GM19324 (cell line): Measurements from ENCODE around the gene SPOCK3.

Source experiments
- ATAC-seq: cut with Tn5 transposase; IDR thresholded peaks from one replicate; pipeline ENCODE4 v1.9.1; 2021; ENCODE audit warnings: mild to moderate bottlenecking, moderate library complexity; ENCODE audit not compliant: unreplicated experiment, low FRiP score

Gene SPOCK3

GRCh38 chr4:167177925-167178324 is 56.4 kb downstream of the SPOCK3 start:
- ATAC-seq = no peak

- ATAC-seq = no peak
These were observed 57.4 kb downstream of the SPOCK3 start for GRCh38 chr4:167176723-167177367.

- ATAC-seq = no peak
These were observed 62.4 kb downstream of the SPOCK3 start for GRCh38 chr4:167171928-167172327.

GRCh38 chr4:167168611-167169010 is 65.7 kb downstream of the SPOCK3 start:
- no peak for ATAC-seq

GRCh38 chr4:167150587-167150986 is 83.7 kb downstream of the SPOCK3 start:
- ATAC-seq = no peak

GRCh38 chr4:167144605-167145004 is 89.7 kb downstream of the SPOCK3 start:
- no peak for ATAC-seq

GRCh38 chr4:167143018-167143417 is 91.3 kb downstream of the SPOCK3 start:
- no peak for ATAC-seq

GRCh38 chr4:167136270-167136669 is 98.0 kb downstream of the SPOCK3 start:
- no peak for ATAC-seq

- ATAC-seq = no peak
These were observed 105.1 kb downstream of the SPOCK3 start for GRCh38 chr4:167129146-167129545.

- no peak for ATAC-seq
These were observed 114.9 kb downstream of the SPOCK3 start for GRCh38 chr4:167119392-167119791.

- ATAC-seq = no peak
These were observed 117.0 kb downstream of the SPOCK3 start for GRCh38 chr4:167117273-167117672.

GRCh38 chr4:167114416-167114971 is 119.8 kb downstream of the SPOCK3 start:
- no peak for ATAC-seq

GRCh38 chr4:167111622-167112021 is 122.7 kb downstream of the SPOCK3 start:
- no peak for ATAC-seq

- ATAC-seq = no peak
These were observed 123.2 kb downstream of the SPOCK3 start for GRCh38 chr4:167111092-167111491.

- ATAC-seq = no peak
These were observed 124.4 kb downstream of the SPOCK3 start for GRCh38 chr4:167109859-167110258.

GRCh38 chr4:167105857-167106256 is 128.4 kb downstream of the SPOCK3 start:
- no peak for ATAC-seq

- ATAC-seq = no peak
These were observed 131.8 kb downstream of the SPOCK3 start for GRCh38 chr4:167102475-167102874.

GRCh38 chr4:167101035-167101434 is 133.3 kb downstream of the SPOCK3 start:
- ATAC-seq = no peak

GRCh38 chr4:167100120-167100519 is 134.2 kb downstream of the SPOCK3 start:
- no peak for ATAC-seq

GRCh38 chr4:167088115-167088514 is 146.2 kb downstream of the SPOCK3 start:
- no peak for ATAC-seq

- ATAC-seq = no peak
These were observed 150.0 kb downstream of the SPOCK3 start for GRCh38 chr4:167084321-167084720.

- no peak for ATAC-seq
These were observed 154.5 kb downstream of the SPOCK3 start for GRCh38 chr4:167079762-167080161.
